ENCODE measurements around the gene DIP2B. TPM values are rescaled to one million over a fixed set of nuclear protein-coding genes. Genes with fewer than 3 reads are reported as not detected.

The DIP2B gene
- total and polyA plus RNA-seq, 2 donors (not counting 1 experiment from before 2014, with no cell fraction given): 12.6 to 21.0 TPM

DNA sequence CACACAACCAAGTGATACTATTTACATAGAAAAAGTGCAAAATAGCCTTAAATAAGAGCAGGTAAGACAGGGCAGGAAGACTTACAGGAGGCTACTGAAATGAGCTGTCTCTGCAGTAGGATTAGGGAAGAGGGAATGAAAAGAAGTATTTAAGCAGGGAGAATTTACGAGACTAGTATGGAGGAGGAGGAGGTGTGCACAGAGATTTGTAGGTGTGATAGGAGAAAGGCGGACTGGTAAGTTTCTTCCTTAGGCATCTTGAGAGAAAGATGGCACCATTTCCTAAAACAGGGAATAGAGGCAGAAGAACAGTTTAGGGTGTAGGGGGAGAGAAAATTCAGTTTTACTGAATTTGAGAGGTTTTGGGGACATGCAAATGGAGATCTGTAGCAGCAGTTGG lies 25.7 kb downstream of the DIP2B start:
- no peak overlapping the region for H3K27ac ChIP-seq (ENCODE audit: insufficient read depth, low read length)
- DNase-seq (ENCODE audit: low read depth in 2 of 2): no peak
- peaks cover 4% of the 10 kb centered on the region for H3K79me2 ChIP-seq (ENCODE audit: control insufficient read depth, insufficient read depth, low read length)

DNA sequence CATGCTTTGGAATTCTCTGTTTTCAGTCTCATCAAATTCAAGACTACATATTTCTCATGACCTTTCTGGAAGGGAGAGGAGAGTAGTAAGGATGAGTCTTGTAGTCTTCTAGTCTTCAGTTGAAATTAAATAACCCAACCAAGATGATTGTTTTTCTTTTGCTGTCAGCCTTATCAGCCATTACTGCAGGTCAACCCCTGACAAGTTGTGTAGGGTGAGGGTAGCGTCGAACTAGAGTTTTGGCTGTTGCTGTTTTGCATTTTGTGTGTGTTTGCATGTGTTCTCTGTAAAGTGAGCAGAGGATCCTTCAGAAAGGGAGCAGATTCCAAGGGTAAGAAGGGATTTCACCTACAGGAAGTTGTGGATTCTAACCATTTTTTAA lies 28.4 kb downstream of the DIP2B start:
- no peak overlapping the region for H2AFZ ChIP-seq (ENCODE audit: low read length)
- H3K27me3 ChIP-seq (ENCODE audit: control insufficient read depth, insufficient read depth, low read length): no peaks in the 10 kb centered on the region
- H3K9me3 ChIP-seq (ENCODE audit: control insufficient read depth, insufficient read depth, low read depth, low read length): no peaks in the 10 kb centered on the region
- no peaks in the 10 kb centered on the region for H4K20me1 ChIP-seq (ENCODE audit: control insufficient read depth, extremely low read depth, insufficient read depth, low read length)
- H3K9ac ChIP-seq (ENCODE audit: insufficient read depth, low read length): no peak overlapping the region
- H3K4me1 ChIP-seq (ENCODE audit: control insufficient read depth, extremely low read depth, insufficient read depth, low read length): peaks cover 11% of the 10 kb centered on the region
- H3K4me3 ChIP-seq (replicated peaks in 1 of 4; ENCODE audit: control extremely low read depth in 1 of 4, insufficient read depth in 1 of 4, low read depth in 3 of 4, low read length in 4 of 4): no peak overlapping the region
- TF ChIP-seq EZH2 (IDR thresholded peaks at IDR 0.05; ENCODE audit: low read length, missing control alignments) (no peak), CTCF (conservative IDR thresholded peaks at IDR 0.05 in 1 of 2, IDR thresholded peaks at IDR 0.05 in 1 of 2; ENCODE audit: low read depth in 1 of 2, low read length in 2 of 2) (no peak)
- H3K27ac ChIP-seq (ENCODE audit: insufficient read depth, low read length): peak overlapping the region; percentile 4
- H3K4me2 ChIP-seq (ENCODE audit: extremely low read depth, insufficient read depth, low read length): no peak overlapping the region
- peaks cover 4% of the 10 kb centered on the region for H3K79me2 ChIP-seq (ENCODE audit: control insufficient read depth, insufficient read depth, low read length)
- H3K36me3 ChIP-seq (ENCODE audit: control insufficient read depth, insufficient read depth, low read length): no peaks in the 10 kb centered on the region
- no peak for DNase-seq (ENCODE audit: low read depth in 2 of 2)

More for the DNA sequence above, 25.7 kb downstream of the DIP2B start:
- peaks cover 9% of the 10 kb centered on the region for H3K4me1 ChIP-seq (ENCODE audit: control insufficient read depth, extremely low read depth, insufficient read depth, low read length)
- H3K4me3 ChIP-seq (replicated peaks in 1 of 4; ENCODE audit: control extremely low read depth in 1 of 4, insufficient read depth in 1 of 4, low read depth in 3 of 4, low read length in 4 of 4): no peak overlapping the region
- H3K27me3 ChIP-seq (ENCODE audit: control insufficient read depth, insufficient read depth, low read length): no peaks in the 10 kb centered on the region
- no peaks in the 10 kb centered on the region for H3K36me3 ChIP-seq (ENCODE audit: control insufficient read depth, insufficient read depth, low read length)
- H4K20me1 ChIP-seq (ENCODE audit: control insufficient read depth, extremely low read depth, insufficient read depth, low read length): no peaks in the 10 kb centered on the region
- H2AFZ ChIP-seq (ENCODE audit: low read length): no peak overlapping the region
- TF ChIP-seq EZH2 (IDR thresholded peaks at IDR 0.05; ENCODE audit: low read length, missing control alignments) (no peak), CTCF (conservative IDR thresholded peaks at IDR 0.05 in 1 of 2, IDR thresholded peaks at IDR 0.05 in 1 of 2; ENCODE audit: low read depth in 1 of 2, low read length in 2 of 2) (no peak)
- no peak overlapping the region for H3K9ac ChIP-seq (ENCODE audit: insufficient read depth, low read length)
- no peaks in the 10 kb centered on the region for H3K9me3 ChIP-seq (ENCODE audit: control insufficient read depth, insufficient read depth, low read depth, low read length)
- H3K4me2 ChIP-seq (ENCODE audit: extremely low read depth, insufficient read depth, low read length): no peak overlapping the region

DNA sequence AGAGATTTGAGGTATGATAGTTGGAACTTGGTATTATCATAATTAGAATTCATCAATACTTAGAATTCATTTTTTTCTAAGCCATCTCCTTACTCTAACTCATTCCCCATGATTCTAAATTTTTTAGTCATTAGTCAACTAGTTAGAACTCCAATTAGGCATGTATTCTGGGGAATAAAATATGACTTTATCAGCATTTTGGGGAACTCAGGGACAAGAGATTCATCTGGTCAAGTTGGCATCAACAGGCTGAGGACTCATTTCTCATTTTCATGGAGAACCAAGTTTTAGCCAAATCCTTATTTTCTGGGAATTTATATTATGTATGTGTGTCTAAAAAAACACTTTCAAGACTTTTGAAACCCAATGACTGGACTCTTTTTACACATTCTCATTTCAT lies 29.2 kb downstream of the DIP2B start:
- Histone ChIP-seq H3K27ac (ENCODE audit: insufficient read depth, low read length) (no peak overlapping the region), H3K79me2 (ENCODE audit: control insufficient read depth, insufficient read depth, low read length) (peaks cover 4% of the 10 kb centered on the region), H4K20me1 (ENCODE audit: control insufficient read depth, extremely low read depth, insufficient read depth, low read length) (no peaks in the 10 kb centered on the region)

More for the DNA sequence above, 29.2 kb downstream of the DIP2B start:
- H3K4me1 ChIP-seq (ENCODE audit: control insufficient read depth, extremely low read depth, insufficient read depth, low read length): peaks cover 11% of the 10 kb centered on the region
- no peak overlapping the region for H2AFZ ChIP-seq (ENCODE audit: low read length)
- H3K4me3 ChIP-seq (replicated peaks in 1 of 4; ENCODE audit: control extremely low read depth in 1 of 4, insufficient read depth in 1 of 4, low read depth in 3 of 4, low read length in 4 of 4): no peak overlapping the region
- no peak overlapping the region for H3K4me2 ChIP-seq (ENCODE audit: extremely low read depth, insufficient read depth, low read length)
- H3K27me3 ChIP-seq (ENCODE audit: control insufficient read depth, insufficient read depth, low read length): no peaks in the 10 kb centered on the region
- no peaks in the 10 kb centered on the region for H3K9me3 ChIP-seq (ENCODE audit: control insufficient read depth, insufficient read depth, low read depth, low read length)
- TF ChIP-seq CTCF (conservative IDR thresholded peaks at IDR 0.05 in 1 of 2, IDR thresholded peaks at IDR 0.05 in 1 of 2; ENCODE audit: low read depth in 1 of 2, low read length in 2 of 2) (no peak), EZH2 (IDR thresholded peaks at IDR 0.05; ENCODE audit: low read length, missing control alignments) (no peak)
- H3K9ac ChIP-seq (ENCODE audit: insufficient read depth, low read length): no peak overlapping the region
- DNase-seq (ENCODE audit: low read depth in 2 of 2): peak in 1 of 2 donors; percentile 45
- no peaks in the 10 kb centered on the region for H3K36me3 ChIP-seq (ENCODE audit: control insufficient read depth, insufficient read depth, low read length)
